Upper lobe of left lung (tissue), 6 donors: ENCODE data around the gene SYNJ2BP. TPM values are rescaled to one million over a fixed set of nuclear protein-coding genes. Genes with fewer than 3 reads are reported as not detected.

Experiments
- ATAC-seq, 2 donors: fragments of 200-7000 bp; cut with Tn5 transposase; one replicate each; pipeline ENCODE4 v1.9.1; 2022; ENCODE audit warnings: mild to moderate bottlenecking in 2 of 2, moderate library complexity in 2 of 2; ENCODE audit not compliant: low FRiP score in 2 of 2
- DNase-seq, 2 donors: peaks; one replicate each; pipeline ENCODE4 v3.0.0-alpha.2; 2019 to 2020
- H3K27ac ChIP-seq, 4 donors: fragments of 200-600 bp; sonication (generic); one replicate each; pipeline ENCODE4 v1.5.1; 2016 to 2019
- H3K27me3 ChIP-seq, 4 donors: fragments of 200-600 bp; sonication (generic); one replicate each; pipeline ENCODE4 v1.5.1; 2017 to 2019
- H3K36me3 ChIP-seq, 4 donors: fragments of 200-600 bp; sonication (generic); one replicate each; pipeline ENCODE4 v1.5.1; 2016 to 2019
- H3K4me1 ChIP-seq, 4 donors: fragments of 200-600 bp; sonication (generic); one replicate each; pipeline ENCODE4 v1.5.1; 2018 to 2019
- H3K4me3 ChIP-seq, 4 donors: fragments of 200-600 bp; sonication (generic); one replicate each; pipeline ENCODE4 v1.5.1; 2017 to 2019; ENCODE audit warnings: mild to moderate bottlenecking in 2 of 4, moderate library complexity in 1 of 4
- H3K9me3 ChIP-seq, 4 donors: fragments of 200-600 bp; sonication (generic); one replicate each; pipeline ENCODE4 v1.5.1; 2018 to 2019
- CTCF ChIP-seq, 6 experiments: fragments of 450-650 bp in 4 of 6; fragments of 200-600 bp in 2 of 6; sonication (generic) in 2 of 6; IDR thresholded peaks; one replicate each; pipeline ENCODE4 v1.5.1; 2016 to 2019; ENCODE audit warnings: antibody characterized with exemption in 6 of 6
- EP300 ChIP-seq, 4 donors: sonication (generic); formaldehyde crosslinking; IDR thresholded peaks; one replicate each; pipeline ENCODE4 v1.5.1; 2017; ENCODE audit warnings: antibody characterized with exemption in 4 of 4, control low read depth in 2 of 4
- POLR2A ChIP-seq, 4 donors: fragments of 450-650 bp; IDR thresholded peaks; one replicate each; pipeline ENCODE4 v1.5.1; 2016 to 2017; ENCODE audit warnings: antibody characterized with exemption in 4 of 4, mild to moderate bottlenecking in 2 of 4
- POLR2AphosphoS5 ChIP-seq, 2 donors: sonication (generic); formaldehyde crosslinking; IDR thresholded peaks; one replicate each; pipeline ENCODE4 v1.5.1; 2017; ENCODE audit warnings: antibody characterized with exemption in 2 of 2
- WGBS, 2 donors: methylation state at CpG; one replicate each; pipeline ENCODE4 v1.1.5; 2017 to 2018; 5-methylcytosine and 5-hydroxymethylcytosine counted together
- total RNA-seq, 6 donors: library from RNA; depleted of rRNA in 4 of 6; stranded (reverse); fragments of >200 nt in 4 of 6; gene quantifications; one replicate each; pipeline versions ENCODE4 v1.1.0 to v1.2.1, GENCODE V29; 2016 to 2021
- donor health status: DM: no; HTN: no; CAD: no; lungs with moderate emphysema.
- donor health status: DM: no; HTN: yes; CAD: no; lungs with severe emphysema.

The SYNJ2BP gene
- total RNA-seq, 6 donors from 2014 or later: 9.4 to 29.7 (median 22.8) TPM

GRCh38 chr14:70380824-70381223 lies 36.1 kb downstream of the SYNJ2BP start:
- no peak for ATAC-seq
- Histone ChIP-seq H3K9me3 (no peaks in the 10 kb centered on the region), H3K27me3 (no peaks in the 10 kb centered on the region), H3K36me3 (peaks cover 0 to 25% (median 3%) of the 10 kb centered on the region in 4 donors), H3K4me1 (no peaks in the 10 kb centered on the region), H3K27ac (no peak overlapping the region), H3K4me3 (no peak overlapping the region)
- TF ChIP-seq EP300 (IDR thresholded peaks at IDR 0.05): no peak
- no peak for TF ChIP-seq POLR2AphosphoS5 (IDR thresholded peaks at IDR 0.05)
- TF ChIP-seq POLR2A (IDR thresholded peaks at IDR 0.05): no peak
- TF ChIP-seq CTCF (IDR thresholded peaks at IDR 0.05): no peak
- DNase-seq: no peak

GRCh38 chr14:70378696-70379095 lies 38.2 kb downstream of the SYNJ2BP start:
- H3K27ac ChIP-seq: no peak overlapping the region
- TF ChIP-seq CTCF (IDR thresholded peaks at IDR 0.05) (no peak), EP300 (IDR thresholded peaks at IDR 0.05) (no peak), POLR2AphosphoS5 (IDR thresholded peaks at IDR 0.05) (no peak), POLR2A (IDR thresholded peaks at IDR 0.05) (no peak)
- ATAC-seq: no peak
- H3K9me3 ChIP-seq: no peaks in the 10 kb centered on the region
- H3K4me3 ChIP-seq: no peak overlapping the region
- H3K27me3 ChIP-seq: no peaks in the 10 kb centered on the region
- WGBS, 2 donors: 96 to 98% methylated on average over 1 of the region's 1 CpG
- no peaks in the 10 kb centered on the region for H3K4me1 ChIP-seq
- H3K36me3 ChIP-seq: peaks cover 0 to 45% (median 11%) of the 10 kb centered on the region in 4 donors
- no peak for DNase-seq

Other genes starting within 250 kb of the SYNJ2BP start
- gene SLC8A3, start 228.1 kb downstream of the SYNJ2BP start, total RNA-seq: 1 to 10 TPM in 3 of 6 donors, under 1 TPM in 3; 0.49 to 1.4 (median 1.0) TPM
- gene COX16, start 57.4 kb downstream of the SYNJ2BP start, total RNA-seq: 10 to 100 TPM in 5 of 6 donors, 1 to 10 TPM in 1; 9.4 to 24.0 (median 22.4) TPM
- under 1 TPM in 2 of 6 donors, not detected in 4; 0.17 to 0.39 TPM for gene ADAM21, start 35.1 kb upstream of the SYNJ2BP start, total RNA-seq
- gene ADAM20, start 117.9 kb upstream of the SYNJ2BP start, total RNA-seq: 1 to 10 TPM in 4 of 6 donors, under 1 TPM in 2; 0.34 to 4.3 (median 1.2) TPM
- 10 to 100 TPM; 17.9 to 56.5 (median 23.4) TPM for gene MED6, start 183.6 kb upstream of the SYNJ2BP start, total RNA-seq
- gene TTC9, start 224.8 kb upstream of the SYNJ2BP start, total RNA-seq: 1 to 10 TPM; 3.1 to 8.6 (median 6.2) TPM